Omental fat pad (tissue), 4 donors: ENCODE data around the gene DYNC2I2. TPM values are rescaled to one million over a fixed set of nuclear protein-coding genes. Genes with fewer than 3 reads are reported as not detected.
"Not testable (repeated sequence)": the region's sequence is repeated elsewhere in the genome, so short reads cannot be mapped to it uniquely, and the experiment has no call there.

Experiments
- ATAC-seq: fragments of 150-250 bp; one replicate; pipeline ENCODE4 v1.9.1; 2016; ENCODE audit warnings: mild to moderate bottlenecking, moderate library complexity; ENCODE audit not compliant: low FRiP score
- DNase-seq: peaks from one replicate; pipeline ENCODE4 v3.0.0-alpha.2; 2019; ENCODE audit warnings: low spot score
- CTCF ChIP-seq, 3 donors: fragments of 450-650 bp; IDR thresholded peaks; one replicate each; pipeline ENCODE4 v1.5.1; 2016 to 2017; ENCODE audit warnings: antibody characterized with exemption in 3 of 3, mild to moderate bottlenecking in 3 of 3, moderate library complexity in 2 of 3
- total RNA-seq, 4 donors: library from RNA; depleted of rRNA; stranded (reverse); fragments of >200 nt; gene quantifications; one replicate each; pipeline ENCODE4 v1.1.0, GENCODE V29; 2016

Gene DYNC2I2
- total RNA-seq, 4 donors from 2014 or later = 12.8 to 24.7 (median 21.3) TPM

- DNase-seq (no peak), ATAC-seq (no peak)
- TF ChIP-seq CTCF (IDR thresholded peaks at IDR 0.05) = no peak
These were observed 56.5 kb downstream of the DYNC2I2 start for GRCh38 chr9:128600099-128600498.

- ATAC-seq = no peak
- TF ChIP-seq CTCF (IDR thresholded peaks at IDR 0.05) = no peak
These were observed 61.2 kb downstream of the DYNC2I2 start for GRCh38 chr9:128595471-128595870.

GRCh38 chr9:128593856-128594255, 62.8 kb downstream of the DYNC2I2 start:
- ATAC-seq = no peak

More at GRCh38 chr9:128595471-128595870, 61.2 kb downstream of the DYNC2I2 start:
- DNase-seq = no peak

GRCh38 chr9:128593039-128593438, 63.6 kb downstream of the DYNC2I2 start:
- ATAC-seq (no peak), DNase-seq (no peak)
- no peak for TF ChIP-seq CTCF (IDR thresholded peaks at IDR 0.05)

More at GRCh38 chr9:128593856-128594255, 62.8 kb downstream of the DYNC2I2 start:
- no peak for DNase-seq
- TF ChIP-seq CTCF (IDR thresholded peaks at IDR 0.05) = no peak

- no peak for TF ChIP-seq CTCF (IDR thresholded peaks at IDR 0.05)
- DNase-seq (no peak), ATAC-seq (no peak)
These were observed 67.9 kb downstream of the DYNC2I2 start for GRCh38 chr9:128588581-128589233.

- no peak for TF ChIP-seq CTCF (IDR thresholded peaks at IDR 0.05)
- DNase-seq (no peak), ATAC-seq (no peak)
These were observed 69.2 kb downstream of the DYNC2I2 start for GRCh38 chr9:128587453-128587852.

- DNase-seq, ATAC-seq: not testable (repeated sequence)
These were observed 69.7 kb downstream of the DYNC2I2 start for GRCh38 chr9:128586934-128587333.

- not testable (repeated sequence) for DNase-seq, ATAC-seq
These were observed 71.5 kb downstream of the DYNC2I2 start for GRCh38 chr9:128585155-128585554.

Other genes starting within 250 kb of the DYNC2I2 start
- gene CERCAM, start 236.0 kb downstream of the DYNC2I2 start, total RNA-seq = 10 to 100 TPM; 18.5 to 51.9 (median 24.1) TPM
- 10 to 100 TPM; 16.8 to 27.1 (median 20.8) TPM for gene ODF2, start 200.8 kb downstream of the DYNC2I2 start, total RNA-seq
- 10 to 100 TPM; 13.0 to 22.4 (median 19.9) TPM for gene GLE1, start 152.1 kb downstream of the DYNC2I2 start, total RNA-seq
- gene SPTAN1, start 104.3 kb downstream of the DYNC2I2 start, total RNA-seq = 100 to 1,000 TPM; 231 to 381 (median 300) TPM
- 100 to 1,000 TPM; 112 to 226 (median 139) TPM for gene SET, start 32.4 kb upstream of the DYNC2I2 start, total RNA-seq
- 10 to 100 TPM in 1 of 4 donors, 1 to 10 TPM in 3; 4.2 to 12.0 (median 7.5) TPM for gene PKN3, start 45.7 kb upstream of the DYNC2I2 start, total RNA-seq
- 10 to 100 TPM; 23.6 to 40.6 (median 30.8) TPM for gene ZDHHC12, start 67.3 kb upstream of the DYNC2I2 start, total RNA-seq
- 10 to 100 TPM; 20.9 to 43.1 (median 30.7) TPM for gene ZER1, start 115.1 kb upstream of the DYNC2I2 start, total RNA-seq
- gene TBC1D13, start 130.4 kb upstream of the DYNC2I2 start, total RNA-seq = 10 to 100 TPM; 12.1 to 21.4 (median 14.9) TPM
- 10 to 100 TPM; 14.1 to 29.9 (median 20.3) TPM for gene ENDOG, start 161.7 kb upstream of the DYNC2I2 start, total RNA-seq
- 10 to 100 TPM; 15.1 to 25.1 (median 21.2) TPM for gene SPOUT1, start 172.9 kb upstream of the DYNC2I2 start, total RNA-seq
- gene KYAT1, start 225.1 kb upstream of the DYNC2I2 start, total RNA-seq = 1 to 10 TPM; 2.9 to 9.3 (median 4.1) TPM
- 10 to 100 TPM; 37.8 to 67.1 (median 47.8) TPM for gene LRRC8A, start 225.3 kb upstream of the DYNC2I2 start, total RNA-seq